Posterior cingulate gyrus (tissue), 11 donors: ENCODE measurements around the gene GRB7.
"Not testable (repeated sequence)": the region's sequence is repeated elsewhere in the genome, so short reads cannot be mapped to it uniquely, and the experiment has no call there.

Experiments
- DNase-seq, 10 donors: peaks; one replicate each; pipeline versions ENCODE4 v3.0.0 to v3.0.0-alpha.2; 2020 to 2021; ENCODE audit warnings: mixed read lengths in 3 of 10
- intact Hi-C: fragments of 100-400 bp; cut with DNase I; formaldehyde crosslinking; loops from one replicate; pipeline ENCODE4 v1.15.1; 2023

GRB7 gene

GRCh38 chr17:39763051-39763820 is 25.5 kb downstream of the GRB7 start:
- intact Hi-C loops, result no loop called here
- no peak for DNase-seq

DNA sequence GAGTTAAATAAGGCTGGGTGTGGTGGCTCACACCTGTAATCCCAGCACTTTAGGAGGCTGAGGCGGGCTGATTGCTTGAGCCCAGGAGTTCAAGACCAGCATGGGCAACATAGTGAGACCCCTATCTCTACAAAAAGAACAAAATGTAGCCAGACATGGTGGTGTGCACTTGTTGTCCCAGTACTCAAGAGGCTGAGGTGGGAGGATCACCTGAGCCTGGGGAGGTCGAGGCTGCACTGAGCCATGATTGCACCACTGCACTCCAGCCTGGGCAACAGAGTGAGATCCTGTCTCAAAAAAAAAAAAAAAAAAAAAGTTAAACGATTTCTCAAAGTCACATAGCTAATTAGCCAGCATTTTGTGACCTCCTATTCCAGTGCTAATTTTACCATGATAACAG is 26.4 kb downstream of the GRB7 start:
- DNase-seq, intact Hi-C loops: not testable (repeated sequence)

DNA sequence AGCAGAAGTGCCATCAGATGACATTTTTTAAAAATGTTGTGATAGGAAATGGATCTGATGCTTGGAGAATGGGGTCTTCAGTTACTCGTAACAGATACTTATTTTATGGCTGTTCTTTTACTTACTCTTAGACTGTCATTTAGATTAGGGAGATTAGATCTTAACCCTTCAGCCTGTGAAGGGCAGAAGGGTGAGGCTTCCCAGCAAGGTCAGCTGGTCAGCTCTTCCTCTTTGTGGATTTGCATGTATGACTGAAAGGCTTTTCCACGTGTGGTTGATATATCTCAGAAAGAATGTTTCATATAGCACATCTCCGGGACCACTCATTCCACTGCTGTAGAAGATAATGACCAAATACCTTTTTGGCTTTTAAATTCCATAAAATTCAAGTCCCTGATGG is 27.4 kb downstream of the GRB7 start:
- intact Hi-C loops, result no loop called here
- DNase-seq, result no peak

DNA sequence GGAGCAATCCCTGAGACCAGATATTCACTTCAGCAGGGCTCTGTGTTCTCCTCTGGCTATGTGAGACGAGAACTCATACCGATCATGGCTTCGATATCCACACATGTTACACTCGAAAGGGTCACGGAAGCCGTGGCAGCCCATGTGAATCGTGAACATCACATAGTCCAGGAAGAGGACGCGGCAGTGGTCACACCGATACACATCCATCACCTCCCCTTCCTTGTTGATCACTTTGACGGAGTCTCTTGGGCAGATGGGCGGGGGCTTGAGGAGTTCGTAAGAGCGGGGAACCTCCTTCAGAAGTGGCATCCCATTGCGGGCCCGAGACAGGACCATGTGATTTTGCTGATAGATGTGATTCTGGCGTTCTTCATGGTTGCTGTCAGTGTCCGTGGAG is 28.0 kb downstream of the GRB7 start:
- no peak for DNase-seq
- intact Hi-C loops, result no loop called here

GRCh38 chr17:39767147-39767546 is 29.4 kb downstream of the GRB7 start:
- no peak for DNase-seq
- intact Hi-C loops, result no loop called here

DNA sequence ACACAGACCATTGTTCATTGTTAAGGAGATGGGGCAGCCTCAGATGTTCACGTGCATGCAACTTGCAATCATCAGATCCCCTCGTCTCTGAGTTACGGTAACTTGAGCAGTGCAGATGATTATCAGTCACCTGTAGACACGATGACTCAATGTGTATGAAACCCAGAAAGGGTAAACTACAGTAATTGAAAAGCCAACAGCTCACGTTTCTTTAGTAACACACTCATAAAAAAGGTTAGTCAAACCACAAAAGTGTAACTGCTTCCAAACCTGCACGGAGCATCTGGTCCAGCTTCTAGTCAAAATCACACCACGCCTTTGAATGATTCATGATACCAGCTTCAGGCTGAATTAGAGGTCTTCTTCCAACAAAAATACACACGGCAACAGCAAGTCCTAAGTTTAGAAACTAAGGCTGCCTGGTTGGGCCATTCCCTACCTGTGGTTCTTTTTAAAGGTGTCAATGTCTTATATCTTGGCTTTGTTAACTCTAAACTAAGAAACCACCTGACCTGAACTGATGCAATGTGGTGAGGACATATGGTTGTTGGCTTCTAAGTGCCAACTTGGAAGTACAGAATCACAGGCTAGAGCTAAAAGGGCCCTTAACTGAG is 32.3 kb downstream of the GRB7 start:
- DNase-seq, result peak in 3 of 10 donors; percentile 12 to 24 (median 18)
- intact Hi-C loops, result no loop called here

DNA sequence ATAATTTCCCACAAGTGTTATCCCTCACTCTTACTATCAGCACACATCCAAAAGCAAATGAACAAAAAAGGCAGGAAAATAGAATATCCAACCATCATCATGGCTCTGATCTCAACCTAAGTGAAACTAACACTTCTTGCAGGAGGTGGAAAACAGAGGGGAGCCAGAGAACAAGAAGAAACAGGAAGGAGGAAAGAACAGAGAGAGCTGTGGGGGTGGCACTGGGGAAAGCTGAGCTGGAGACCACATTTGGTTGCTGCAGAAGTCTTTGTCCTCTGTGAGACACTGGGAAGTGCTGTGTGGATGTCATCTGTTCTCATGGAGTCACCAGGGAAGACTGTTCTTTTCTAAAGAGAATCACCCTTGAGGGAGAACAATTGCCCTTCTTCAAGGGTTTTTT is 34.7 kb downstream of the GRB7 start:
- peak in 4 of 10 donors; percentile 22 to 89 (median 38) for DNase-seq
- intact Hi-C loops, result no loop called here

DNA sequence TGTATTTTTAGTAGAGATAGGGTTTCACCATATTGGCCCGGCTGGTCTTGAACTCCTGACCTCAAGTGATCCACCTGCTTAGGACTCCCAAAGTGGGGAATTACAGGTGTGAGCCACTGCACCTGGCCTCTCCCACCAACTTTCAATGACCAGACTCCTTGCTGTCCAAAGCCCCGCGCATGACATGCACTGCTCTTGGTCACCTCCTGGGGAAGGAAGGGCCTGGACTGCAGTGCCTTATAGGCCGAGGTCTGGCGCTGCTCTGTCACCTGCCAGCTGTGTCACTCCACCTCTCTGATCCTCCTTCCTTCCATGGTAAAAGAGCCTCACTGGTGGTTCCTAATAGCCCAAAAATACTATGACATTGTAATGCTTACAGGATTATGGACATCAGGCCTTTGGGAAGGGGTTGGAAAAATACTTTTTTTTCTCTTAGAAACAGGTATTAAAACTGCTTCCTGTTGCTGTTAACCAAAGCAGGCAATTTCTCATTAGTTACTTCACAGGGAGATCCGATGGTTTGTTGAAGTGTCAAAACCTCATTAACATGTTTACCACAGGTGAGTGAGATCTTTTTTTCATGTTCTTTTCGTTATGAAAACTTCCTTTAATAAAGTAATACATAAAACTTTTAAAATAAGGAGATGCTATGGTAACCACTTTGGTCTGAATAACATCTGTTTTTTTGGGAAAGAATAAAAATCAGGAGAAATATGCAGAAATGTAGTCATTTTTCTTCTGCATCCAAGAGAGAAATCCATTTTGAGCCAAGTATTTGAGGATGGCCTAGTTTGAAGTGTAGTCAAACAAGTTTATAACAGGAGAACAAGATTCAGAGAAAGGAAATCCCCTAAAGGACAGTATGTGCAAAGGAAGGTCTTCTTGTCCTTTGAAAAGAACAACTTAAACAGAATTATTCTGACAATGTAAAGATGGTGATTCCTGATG is 35.5 kb downstream of the GRB7 start:
- DNase-seq, result no peak
- intact Hi-C loops, result no loop called here

GRCh38 chr17:39774047-39774446 is 36.3 kb downstream of the GRB7 start:
- intact Hi-C loops, result no loop called here
- DNase-seq, result no peak

DNA sequence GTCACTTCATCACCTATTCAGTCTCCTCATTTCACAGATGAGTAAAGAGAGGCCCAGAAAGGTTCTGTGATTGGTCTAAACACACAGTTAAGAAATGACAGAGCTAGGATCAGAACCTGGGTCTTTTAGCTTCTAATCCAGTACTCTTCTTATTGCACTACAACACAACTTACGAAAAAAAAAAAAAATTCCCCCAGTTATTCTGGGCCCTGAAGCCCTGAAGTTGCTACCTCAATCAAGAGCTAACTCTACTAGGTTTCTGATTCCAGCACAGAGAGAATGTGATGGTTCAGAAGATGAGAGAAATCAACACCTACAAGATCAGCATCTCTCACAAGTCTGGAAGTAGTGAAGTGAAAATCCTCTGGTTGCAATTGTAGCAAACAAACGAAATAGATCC is 37.3 kb downstream of the GRB7 start:
- intact Hi-C loops, result no loop called here
- no peak for DNase-seq

DNA sequence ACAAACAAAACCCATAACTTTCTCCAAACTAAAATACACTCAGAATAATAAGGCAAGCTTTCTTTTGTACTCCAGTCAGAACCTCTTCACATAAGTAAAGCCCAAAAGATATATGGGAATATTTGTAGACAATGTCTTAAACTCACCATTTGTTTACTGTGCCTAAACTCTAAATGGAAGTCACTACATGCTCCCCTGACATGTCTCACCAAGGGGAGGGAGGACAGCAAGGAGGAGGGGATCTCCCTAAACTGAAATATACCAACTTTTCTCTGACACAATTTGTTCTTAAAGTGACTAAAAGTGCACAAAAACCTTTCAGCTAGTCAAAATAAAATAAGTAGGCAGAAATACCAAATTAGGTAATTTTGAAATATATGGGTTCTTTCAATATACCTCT is 38.5 kb downstream of the GRB7 start:
- no peak for DNase-seq
- intact Hi-C loops, result no loop called here

DNA sequence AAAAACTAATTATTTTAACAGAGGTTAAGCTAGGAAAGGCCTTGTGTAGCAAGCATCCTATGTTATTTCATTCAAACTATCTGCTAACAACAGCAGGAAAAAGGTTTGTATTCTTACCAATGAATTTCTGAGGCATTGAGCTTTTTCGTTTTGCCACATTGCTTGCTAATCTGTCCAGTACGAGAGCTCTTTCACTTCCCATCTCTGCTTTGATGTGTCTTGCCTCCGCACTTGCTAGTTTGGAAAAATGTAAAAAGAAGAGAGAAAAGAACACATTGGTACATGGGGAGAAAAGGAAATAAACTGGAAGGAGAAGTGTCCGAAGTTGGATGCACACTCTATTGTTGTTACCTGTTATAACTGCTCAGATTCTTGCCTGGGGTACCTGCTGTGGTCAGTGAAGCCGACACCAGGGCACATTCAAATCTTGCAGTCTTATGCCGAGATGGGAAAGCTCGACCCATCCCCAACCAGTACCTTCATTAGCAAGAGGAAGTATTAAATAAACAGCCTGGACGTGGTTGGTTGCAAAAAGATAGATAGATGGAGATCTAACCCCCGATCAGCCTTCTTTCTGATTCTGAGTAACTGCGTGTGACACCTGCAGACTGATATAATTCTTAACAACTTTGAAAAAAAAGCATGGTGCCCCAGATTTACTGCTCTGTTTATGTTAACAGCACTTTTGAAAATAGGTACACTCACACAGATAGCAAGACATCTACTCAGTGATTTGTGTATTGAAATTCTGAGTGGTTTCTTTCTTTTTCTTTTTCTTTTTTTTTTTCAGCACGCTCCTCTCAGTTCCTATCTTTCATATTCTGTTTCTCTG is 40.0 kb downstream of the GRB7 start:
- intact Hi-C loops, result no loop called here

GRCh38 chr17:39781031-39781860 is 43.5 kb downstream of the GRB7 start:
- no peak for DNase-seq
- intact Hi-C loops, result no loop called here

More for the DNA sequence above, 40.0 kb downstream of the GRB7 start:
- no peak for DNase-seq

DNA sequence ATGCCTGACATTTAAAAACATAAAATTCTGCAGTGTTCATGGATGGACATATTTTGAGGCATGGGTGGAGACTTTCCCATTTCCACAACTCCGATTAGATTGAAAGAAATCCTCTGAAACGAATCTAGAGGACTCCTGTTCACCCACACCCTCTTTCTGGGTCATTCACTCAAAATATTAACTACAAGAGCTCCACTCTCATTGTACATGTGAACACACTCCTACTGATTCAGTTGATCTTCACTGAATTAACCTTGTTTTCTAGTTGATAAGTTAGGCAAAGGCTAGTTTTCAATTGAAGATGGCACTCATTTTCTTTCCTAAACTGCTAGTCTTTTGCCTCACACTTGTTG is 44.1 kb downstream of the GRB7 start:
- intact Hi-C loops, result no loop called here
- no peak for DNase-seq

DNA sequence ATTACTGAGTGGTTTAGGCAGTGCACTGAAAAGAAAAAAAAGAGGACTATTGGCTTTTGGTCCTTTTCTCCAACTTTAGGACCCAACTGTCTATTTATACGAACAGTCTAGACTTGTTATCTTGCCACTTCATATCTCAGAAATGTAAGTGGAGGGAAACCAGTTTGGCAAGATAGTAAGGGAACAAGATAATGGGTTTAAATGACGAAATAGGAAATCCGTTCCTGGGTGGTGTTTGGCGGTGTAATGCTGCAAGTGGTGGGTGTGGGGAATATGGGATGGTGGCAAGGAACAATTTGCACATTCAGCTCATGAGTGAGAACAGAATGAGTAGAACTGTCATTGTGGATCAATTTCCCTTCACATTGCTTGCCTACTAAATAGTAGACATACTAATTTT is 44.7 kb downstream of the GRB7 start:
- intact Hi-C loops, result no loop called here
- DNase-seq, result no peak

- no peak for DNase-seq
- intact Hi-C loops, result no loop called here
Observed at GRCh38 chr17:39782980-39783379, 45.2 kb downstream of the GRB7 start.

DNA sequence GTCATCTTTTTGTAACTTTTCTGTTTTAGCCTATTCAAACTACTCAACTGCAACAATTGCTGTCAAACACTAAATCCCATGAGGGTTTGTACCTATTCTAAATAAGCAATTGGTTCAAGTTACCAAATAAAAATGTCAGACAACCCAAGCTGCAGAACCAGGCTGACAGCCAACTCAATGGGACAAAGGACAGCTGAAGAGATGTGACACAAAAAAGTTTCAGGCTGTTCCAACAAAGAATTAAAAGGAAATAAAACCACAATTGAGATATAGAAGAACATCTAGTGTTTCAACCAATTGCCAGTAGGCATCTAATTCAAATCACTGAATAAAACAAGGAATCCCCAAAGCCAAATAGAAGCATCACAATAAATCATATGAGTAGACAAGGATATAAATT is 49.3 kb downstream of the GRB7 start:
- intact Hi-C loops, result no loop called here

GRCh38 chr17:39787743-39788484 is 50.2 kb downstream of the GRB7 start:
- intact Hi-C loops, result no loop called here
- no peak for DNase-seq

More for the DNA sequence above, 49.3 kb downstream of the GRB7 start:
- no peak for DNase-seq
